HG03108 (cell line): ENCODE measurements around the gene QPRT.
"Not testable (repeated sequence)": the region's sequence is repeated elsewhere in the genome, so short reads cannot be mapped to it uniquely, and the experiment has no call there.

Experiments
- ATAC-seq: cut with Tn5 transposase; IDR thresholded peaks from one replicate; pipeline ENCODE4 v1.9.1; 2021; ENCODE audit warnings: moderate library complexity; ENCODE audit not compliant: unreplicated experiment

The QPRT gene

DNA sequence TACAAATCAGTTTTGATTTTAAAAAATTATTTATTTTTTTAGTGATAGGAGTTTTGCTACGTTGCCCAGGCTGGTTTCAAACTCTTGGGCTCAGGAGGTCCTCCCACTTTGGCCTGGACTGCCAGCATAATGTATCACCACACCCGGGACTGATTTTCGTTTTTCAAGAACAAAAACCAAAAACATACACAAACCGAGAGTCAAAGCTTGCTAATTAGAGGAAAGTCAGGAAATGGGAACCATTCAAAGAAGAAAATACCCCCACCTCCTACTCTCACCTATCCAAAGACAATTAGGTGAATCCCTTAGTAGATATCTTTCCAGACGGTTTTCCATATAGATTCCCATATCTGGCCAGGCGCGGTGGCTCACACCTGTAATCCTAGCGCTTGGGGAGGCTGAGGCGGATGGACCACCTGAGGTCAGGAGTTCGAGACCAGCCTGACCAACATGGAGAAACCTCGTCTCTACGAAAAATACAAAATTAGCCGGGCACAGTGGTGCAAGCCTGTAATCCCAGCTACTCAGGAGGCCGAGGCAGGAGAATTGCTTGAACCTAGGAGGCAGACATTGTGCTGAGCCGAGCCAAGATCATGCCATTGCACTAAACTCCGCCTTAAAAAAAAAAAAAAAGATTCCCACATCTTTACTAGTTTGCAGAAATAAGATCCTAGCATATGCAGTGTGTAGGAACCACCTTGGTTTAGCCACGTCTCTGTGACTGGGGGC is 16.8 kb upstream of the QPRT start:
- no peak for ATAC-seq

GRCh38 chr16:29662729-29663015 is 16.3 kb upstream of the QPRT start:
- ATAC-seq = no peak

GRCh38 chr16:29663016-29663806 is 15.8 kb upstream of the QPRT start, which contains the start of gene SPN:
Gene SPN (plus strand): TSS chr16:29663247. CDS start chr16:29663729, 482 bp downstream.
- no peak for ATAC-seq

- ATAC-seq = no peak
These were observed 15.2 kb upstream of the QPRT start for GRCh38 chr16:29663807-29664090.

DNA sequence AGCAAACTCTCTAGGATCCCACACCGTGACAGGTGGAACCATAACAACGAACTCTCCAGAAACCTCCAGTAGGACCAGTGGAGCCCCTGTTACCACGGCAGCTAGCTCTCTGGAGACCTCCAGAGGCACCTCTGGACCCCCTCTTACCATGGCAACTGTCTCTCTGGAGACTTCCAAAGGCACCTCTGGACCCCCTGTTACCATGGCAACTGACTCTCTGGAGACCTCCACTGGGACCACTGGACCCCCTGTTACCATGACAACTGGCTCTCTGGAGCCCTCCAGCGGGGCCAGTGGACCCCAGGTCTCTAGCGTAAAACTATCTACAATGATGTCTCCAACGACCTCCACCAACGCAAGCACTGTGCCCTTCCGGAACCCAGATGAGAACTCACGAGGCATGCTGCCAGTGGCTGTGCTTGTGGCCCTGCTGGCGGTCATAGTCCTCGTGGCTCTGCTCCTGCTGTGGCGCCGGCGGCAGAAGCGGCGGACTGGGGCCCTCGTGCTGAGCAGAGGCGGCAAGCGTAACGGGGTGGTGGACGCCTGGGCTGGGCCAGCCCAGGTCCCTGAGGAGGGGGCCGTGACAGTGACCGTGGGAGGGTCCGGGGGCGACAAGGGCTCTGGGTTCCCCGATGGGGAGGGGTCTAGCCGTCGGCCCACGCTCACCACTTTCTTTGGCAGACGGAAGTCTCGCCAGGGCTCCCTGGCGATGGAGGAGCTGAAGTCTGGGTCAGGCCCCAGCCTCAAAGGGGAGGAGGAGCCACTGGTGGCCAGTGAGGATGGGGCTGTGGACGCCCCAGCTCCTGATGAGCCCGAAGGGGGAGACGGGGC is 14.7 kb upstream of the QPRT start:
- ATAC-seq = no peak

- ATAC-seq = no peak
These were observed 13.5 kb upstream of the QPRT start for GRCh38 chr16:29665294-29666077.

DNA sequence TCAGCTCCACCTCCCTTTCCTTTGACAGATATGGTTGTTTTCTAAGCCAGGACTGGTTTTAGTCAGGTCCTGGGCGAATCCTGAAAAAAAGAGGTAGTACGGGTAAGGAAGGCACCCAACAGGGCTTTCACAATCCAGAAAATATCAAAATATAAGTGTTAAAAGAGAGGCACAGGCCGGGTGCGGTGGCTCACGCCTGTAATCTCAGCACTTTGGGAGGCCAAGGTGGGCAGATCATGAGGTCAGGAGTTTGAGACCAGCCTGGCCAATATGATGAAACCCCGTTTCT is 11.7 kb upstream of the QPRT start:
- not testable (repeated sequence) for ATAC-seq

DNA sequence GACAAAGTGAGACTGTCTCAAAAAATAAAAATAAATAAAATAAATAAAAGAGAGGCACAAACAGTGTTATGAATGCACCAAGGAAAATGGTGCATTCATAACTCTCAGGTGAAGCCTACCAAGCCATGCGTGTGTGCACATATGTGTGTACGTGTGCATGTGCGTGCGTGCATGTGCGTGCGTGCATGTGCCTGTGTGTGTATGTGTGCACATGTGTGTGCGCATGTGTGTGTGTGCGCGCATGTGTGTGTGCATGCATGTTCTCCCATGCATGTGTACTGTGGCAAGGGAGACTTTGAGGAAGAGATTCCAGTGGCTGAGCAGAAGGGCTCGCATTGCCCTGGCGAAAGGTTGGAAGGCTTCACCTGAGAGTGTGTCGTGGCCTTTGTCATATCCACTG is 11.2 kb upstream of the QPRT start:
- ATAC-seq = no peak

DNA sequence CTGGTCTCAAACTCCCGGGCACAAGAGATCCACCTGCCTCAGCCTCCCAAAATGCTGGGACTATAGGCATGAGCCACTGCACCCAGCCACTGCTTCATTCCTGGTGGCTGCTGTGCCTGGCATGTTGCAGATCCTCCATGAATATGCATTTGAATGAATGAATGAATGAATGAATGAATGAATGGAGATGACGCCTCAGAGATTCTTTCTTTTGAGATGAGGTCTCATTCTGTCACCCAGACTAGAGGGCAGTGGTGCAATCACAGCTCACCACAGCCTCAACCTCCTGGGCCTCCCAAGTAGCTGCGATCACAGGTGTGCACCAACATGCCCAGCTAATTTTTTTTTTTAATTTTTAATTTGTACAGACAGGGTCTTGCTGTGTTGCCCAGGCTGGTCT is 10.7 kb upstream of the QPRT start:
- no peak for ATAC-seq

- no peak for ATAC-seq
These were observed 5.5 kb upstream of the QPRT start for GRCh38 chr16:29673501-29673900.

DNA sequence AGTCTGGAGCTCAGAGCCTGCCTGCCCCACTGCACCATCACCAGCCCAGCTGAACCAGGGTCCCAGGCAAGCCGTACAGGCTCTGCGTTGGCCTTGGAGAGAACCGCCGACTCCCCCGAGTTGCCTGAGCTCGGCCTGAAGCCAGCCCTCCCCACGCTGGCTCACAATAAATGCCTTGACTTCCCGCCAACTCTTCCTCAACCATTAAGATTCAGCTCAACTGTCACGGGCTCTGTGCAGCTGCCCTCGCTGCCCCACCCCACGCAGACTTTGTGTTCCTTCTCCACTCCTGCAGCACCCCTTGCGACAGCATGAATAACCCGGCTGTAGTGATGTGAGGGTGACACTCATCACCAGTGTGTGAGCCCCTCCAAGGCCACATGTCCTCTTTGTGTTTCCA is 4.8 kb upstream of the QPRT start:
- no peak for ATAC-seq

- ATAC-seq = no peak
These were observed 3.0 kb upstream of the QPRT start for GRCh38 chr16:29675811-29676643.

- ATAC-seq = no peak
These were observed 1.8 kb upstream of the QPRT start for GRCh38 chr16:29676989-29677785.

GRCh38 chr16:29680180-29680598 is 1.2 kb downstream of the QPRT start:
- no peak for ATAC-seq

DNA sequence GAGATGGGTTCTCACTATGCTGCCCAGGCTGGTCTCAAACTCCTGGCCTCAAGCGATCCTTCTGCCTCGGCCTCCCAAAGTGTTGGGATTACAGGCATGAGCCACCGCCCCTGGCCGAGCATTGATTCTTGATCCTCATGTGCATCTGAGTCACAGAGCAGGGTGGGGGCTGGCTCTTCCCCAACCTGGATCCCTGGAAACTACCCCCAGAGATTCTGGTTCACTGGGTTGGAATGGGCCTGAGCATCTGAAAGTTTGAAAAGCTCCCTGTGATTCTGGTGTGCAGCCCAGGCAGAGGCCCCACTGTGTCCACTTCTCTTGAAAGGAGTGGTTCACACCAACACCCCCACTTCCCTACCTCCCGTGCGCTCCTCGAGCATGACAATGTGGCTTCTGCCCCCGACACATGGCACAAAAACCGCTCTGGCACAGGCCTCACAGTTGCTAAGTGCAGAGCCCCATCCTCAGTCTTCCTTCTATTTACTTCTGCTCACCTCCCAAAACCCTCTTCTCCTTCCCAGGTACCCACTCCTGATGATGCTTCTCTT is 4.6 kb downstream of the QPRT start:
- ATAC-seq = no peak

- ATAC-seq = no peak
These were observed 5.7 kb downstream of the QPRT start for GRCh38 chr16:29684679-29685078.

DNA sequence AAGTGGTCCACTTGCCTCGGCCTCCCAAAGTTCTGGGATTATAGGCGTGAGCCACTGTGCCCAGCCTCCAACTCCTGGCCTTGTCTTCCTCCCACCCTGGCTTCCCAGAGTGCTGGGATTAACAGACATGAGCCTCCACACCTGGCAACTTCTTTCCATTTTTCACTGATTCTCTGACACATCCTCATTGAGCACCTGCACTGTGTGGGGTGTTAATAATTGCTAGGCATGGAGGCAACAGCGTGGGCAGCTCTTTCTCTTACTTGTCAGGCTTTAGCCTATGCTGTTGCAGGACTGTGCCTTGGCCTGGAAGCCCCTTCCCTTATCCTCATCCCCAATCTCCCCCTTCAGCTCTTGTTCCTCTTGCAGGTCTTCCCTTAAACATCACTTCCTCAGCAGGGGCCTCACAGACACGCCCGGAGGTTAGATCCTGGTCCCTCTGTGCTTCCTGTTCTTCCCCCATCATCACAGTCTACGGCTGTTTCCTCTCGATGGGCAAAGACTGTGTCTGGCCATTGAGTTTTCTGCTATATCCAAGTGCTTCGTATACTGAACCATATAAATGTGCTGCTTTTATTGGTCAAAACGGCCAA is 7.9 kb downstream of the QPRT start:
- no peak for ATAC-seq

DNA sequence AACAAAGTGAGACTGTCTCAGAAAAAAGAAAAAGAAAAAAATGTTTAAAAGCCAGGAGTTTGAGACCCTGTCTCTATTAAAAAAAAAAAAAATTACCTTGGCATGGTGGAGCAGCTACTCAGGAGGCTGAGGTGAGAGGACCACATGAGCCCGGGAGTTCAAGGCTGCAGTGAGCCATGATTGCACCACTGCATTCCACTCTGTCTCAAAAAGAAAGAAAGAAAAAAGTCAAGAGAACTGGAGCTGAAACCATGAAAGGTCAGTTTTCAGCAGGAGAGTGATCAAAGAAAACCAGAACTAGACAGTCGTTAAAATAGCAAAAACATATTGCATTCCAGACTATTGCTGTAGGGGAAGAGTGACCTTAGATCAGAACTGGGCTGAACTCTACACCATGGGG is 8.8 kb downstream of the QPRT start:
- no peak for ATAC-seq

DNA sequence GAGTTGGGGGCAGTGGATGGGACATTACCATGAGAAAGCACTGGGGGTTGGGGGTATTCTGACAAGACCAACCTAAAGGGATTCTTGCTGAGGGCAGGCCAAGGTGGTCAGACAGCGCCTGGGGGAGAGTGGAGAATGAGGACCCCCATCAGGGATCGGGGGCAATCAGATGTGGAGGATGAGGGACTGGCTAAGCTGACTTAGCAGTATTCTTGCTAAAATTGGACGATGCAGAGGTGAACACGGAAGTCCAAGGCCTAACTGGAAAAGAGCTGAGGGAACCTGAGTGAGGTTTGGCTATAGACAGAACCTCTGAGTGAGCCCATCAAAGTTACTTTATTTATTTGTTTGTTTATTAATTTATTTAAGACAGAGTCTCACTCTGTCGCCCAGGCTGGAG is 9.2 kb downstream of the QPRT start:
- ATAC-seq = no peak
